SU-DHL-6 (cell line): Measurements from ENCODE around the gene ITGB4.

Source experiments
- H2AFZ ChIP-seq: fragments of 200-600 bp; sonication (generic); 2 replicates; pipeline ENCODE4 v1.6.1; 2014; ENCODE audit warnings: low read depth, mild to moderate bottlenecking, moderate library complexity, mixed read lengths, antibody characterized with exemption, low read length; ENCODE audit not compliant: severe bottlenecking
- H3F3A ChIP-seq: fragments of 200-600 bp; shearing (Covaris generic); 2 replicates; pipeline ENCODE4 v1.6.0; 2016; ENCODE audit warnings: antibody characterized with exemption, mild to moderate bottlenecking; ENCODE audit not compliant: insufficient read depth
- H3K27ac ChIP-seq: fragments of 200-600 bp; sonication (generic); 2 replicates; pipeline ENCODE4 v1.5.1; 2016; ENCODE audit warnings: low read depth, mild to moderate bottlenecking, low read length, moderate library complexity, mixed read lengths
- H3K27me3 ChIP-seq: fragments of 200-600 bp; sonication (generic), shearing (Covaris generic); 2 replicates; pipeline ENCODE4 v1.6.0; 2014; ENCODE audit warnings: mild to moderate bottlenecking, low read length
- H3K36me3 ChIP-seq: fragments of 200-600 bp; sonication (generic); 2 replicates; pipeline ENCODE4 v1.6.1; 2014; ENCODE audit warnings: mild to moderate bottlenecking, low read length, mixed read lengths
- H3K4me2 ChIP-seq: fragments of 300-600, 200-600 bp; shearing (Covaris generic), sonication (generic); 2 replicates; pipeline ENCODE4 v1.6.0; 2014; ENCODE audit warnings: low read length, low read depth, mild to moderate bottlenecking; ENCODE audit not compliant: poor library complexity, severe bottlenecking
- H3K4me3 ChIP-seq: fragments of 200-600 bp; sonication (generic); 2 replicates; pipeline ENCODE4 v1.5.1; 2014; ENCODE audit warnings: antibody characterized with exemption, low read length, mild to moderate bottlenecking, mixed read lengths; ENCODE audit not compliant: insufficient read depth, poor library complexity, severe bottlenecking
- H3K79me2 ChIP-seq: fragments of 200-600 bp; sonication (generic); 2 replicates; pipeline ENCODE4 v1.6.1; 2014; ENCODE audit warnings: mild to moderate bottlenecking, low read length, moderate library complexity; ENCODE audit not compliant: insufficient read depth
- H3K9ac ChIP-seq: fragments of 200-600 bp; sonication (generic); 2 replicates; pipeline ENCODE4 v1.7.0; 2014; ENCODE audit warnings: mild to moderate bottlenecking, low read length
- H3K9me2 ChIP-seq: fragments of 200-600 bp; sonication (generic); replicated peaks from 2 replicates; pipeline ENCODE4 v1.6.1; 2014; ENCODE audit warnings: low read length; ENCODE audit not compliant: insufficient read depth
- H3K9me3 ChIP-seq: fragments of 200-600 bp; sonication (generic); 2 replicates; pipeline ENCODE4 v1.6.1; 2014; ENCODE audit warnings: low read length, mixed read lengths; ENCODE audit not compliant: insufficient read depth
- H4K20me1 ChIP-seq: fragments of 200-600 bp; sonication (generic); 2 replicates; pipeline ENCODE4 v1.6.1; 2014; ENCODE audit warnings: low read depth, mild to moderate bottlenecking, antibody characterized with exemption, low read length, moderate library complexity, mixed read lengths
- CTCF ChIP-seq: fragments of 200-600 bp; sonication (generic); IDR thresholded peaks from one replicate; pipeline ENCODE4 v1.5.1; 2017; ENCODE audit warnings: antibody characterized with exemption, mild to moderate bottlenecking, low read length, moderate library complexity; ENCODE audit not compliant: insufficient read depth, poor library complexity, severe bottlenecking
- EZH2phosphoT487 ChIP-seq: fragments of 200-600 bp; sonication (generic), shearing (Covaris generic); conservative IDR thresholded peaks from 2 replicates; pipeline ENCODE4 v1.6.1; 2018; ENCODE audit warnings: mild to moderate bottlenecking, antibody characterized with exemption, low read length, moderate library complexity, mixed read lengths

Gene ITGB4

DNA sequence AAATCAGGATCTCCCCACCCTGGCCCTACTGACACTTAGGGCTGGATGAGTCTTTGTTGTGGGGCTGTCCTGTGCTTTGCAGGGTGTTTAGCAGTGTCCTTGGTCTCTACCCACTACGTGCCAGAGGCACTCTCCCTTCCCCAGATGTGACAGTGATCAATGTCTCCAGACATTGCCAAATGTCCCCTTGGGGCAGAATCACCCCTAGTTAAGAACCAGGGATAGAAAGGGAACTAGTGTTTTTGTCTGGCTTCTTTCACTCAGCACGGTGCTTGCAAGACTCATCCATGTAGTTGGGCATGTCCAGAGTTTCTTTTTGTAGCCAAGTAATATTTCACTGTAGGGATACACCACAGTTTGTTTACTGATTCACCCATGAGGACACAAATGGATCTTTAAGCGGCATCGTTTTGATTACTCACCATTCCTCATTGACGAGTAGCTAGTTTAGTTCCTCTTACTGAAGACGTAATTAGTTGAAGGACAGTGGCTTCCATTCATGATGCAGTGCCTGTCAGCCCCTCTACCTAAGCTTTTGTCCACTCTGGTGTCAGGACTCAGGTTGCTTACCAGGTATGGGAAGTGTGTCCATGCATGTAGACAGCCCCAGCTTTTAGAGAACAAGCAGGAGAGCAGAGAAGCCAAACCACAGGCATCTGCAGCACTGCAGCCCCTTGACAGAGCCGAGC, 26.0 kb upstream of the ITGB4 start:
- H3F3A ChIP-seq, result no peaks in the 10 kb centered on the region
- H4K20me1 ChIP-seq, result no peaks in the 10 kb centered on the region
- H3K9me3 ChIP-seq, result no peaks in the 10 kb centered on the region
- H3K9me2 ChIP-seq, result no peaks in the 10 kb centered on the region
- no peaks in the 10 kb centered on the region for H3K27me3 ChIP-seq
- H3K9ac ChIP-seq, result no peak overlapping the region
- no peak overlapping the region for H3K4me2 ChIP-seq
- H3K27ac ChIP-seq, result no peak overlapping the region
- H2AFZ ChIP-seq, result no peak overlapping the region
- no peak overlapping the region for H3K4me3 ChIP-seq
- H3K79me2 ChIP-seq, result peaks cover 7% of the 10 kb centered on the region
- TF ChIP-seq EZH2phosphoT487 (no peak), CTCF (no peak)
- 0 out of 2 replicates have a peak, but pooled peaks cover 4% of the 10 kb centered on the region for H3K36me3 ChIP-seq

- TF ChIP-seq CTCF (no peak), EZH2phosphoT487 (no peak)
- Histone ChIP-seq H2AFZ (no peak overlapping the region), H3K27ac (no peak overlapping the region), H3K27me3 (no peaks in the 10 kb centered on the region), H3K9me2 (no peaks in the 10 kb centered on the region), H3K79me2 (peaks cover 2% of the 10 kb centered on the region), H3K4me2 (no peak overlapping the region), H3K9ac (no peak overlapping the region), H3F3A (no peaks in the 10 kb centered on the region), H3K4me3 (no peak overlapping the region), H3K36me3 (0 out of 2 replicates have a peak, but pooled peaks cover 5% of the 10 kb centered on the region), H3K9me3 (no peaks in the 10 kb centered on the region), H4K20me1 (no peaks in the 10 kb centered on the region)
Observed at GRCh38 chr17:75695830-75696271, 25.4 kb upstream of the ITGB4 start.

- H3K4me2 ChIP-seq, result no peak overlapping the region
- H3F3A ChIP-seq, result no peaks in the 10 kb centered on the region
- no peaks in the 10 kb centered on the region for H3K79me2 ChIP-seq
- no peak overlapping the region for H3K4me3 ChIP-seq
- TF ChIP-seq EZH2phosphoT487, result no peak
- TF ChIP-seq CTCF, result no peak
- H2AFZ ChIP-seq, result no peak overlapping the region
- no peaks in the 10 kb centered on the region for H3K9me3 ChIP-seq
- H3K9me2 ChIP-seq, result no peaks in the 10 kb centered on the region
- H4K20me1 ChIP-seq, result no peaks in the 10 kb centered on the region
- no peak overlapping the region for H3K27ac ChIP-seq
- H3K27me3 ChIP-seq, result no peaks in the 10 kb centered on the region
- H3K36me3 ChIP-seq, result 0 out of 2 replicates have a peak, but pooled peaks cover 5% of the 10 kb centered on the region
- H3K9ac ChIP-seq, result no peak overlapping the region
Observed at GRCh38 chr17:75697651-75698291, 23.5 kb upstream of the ITGB4 start.
